Mucosa of stomach (tissue), 1 donor: ENCODE results near the gene CFAP161.
"Not testable (repeated sequence)": the region's sequence is repeated elsewhere in the genome, so short reads cannot be mapped to it uniquely, and the experiment has no call there.

Source experiments
- H3K27me3 ChIP-seq: one replicate; pipeline ENCODE4 v1.7.0; 2013; ENCODE audit warnings: mild to moderate bottlenecking, low read length; ENCODE audit not compliant: control insufficient read depth, insufficient read depth
- H3K36me3 ChIP-seq: one replicate; pipeline ENCODE4 v1.7.0; 2013; ENCODE audit warnings: low read length; ENCODE audit not compliant: control insufficient read depth, insufficient read depth
- H3K4me1 ChIP-seq: one replicate; pipeline ENCODE4 v1.7.0; 2013; ENCODE audit warnings: mild to moderate bottlenecking, low read length; ENCODE audit not compliant: control insufficient read depth, insufficient read depth
- H3K4me3 ChIP-seq: one replicate; pipeline ENCODE4 v1.7.0; 2013; ENCODE audit warnings: low read length
- H3K9ac ChIP-seq: one replicate; pipeline ENCODE4 v1.7.0; 2013; ENCODE audit warnings: mild to moderate bottlenecking, low read length, moderate library complexity
- H3K9me3 ChIP-seq: one replicate; pipeline ENCODE4 v1.7.0; 2013; ENCODE audit warnings: mild to moderate bottlenecking, low read length, moderate library complexity; ENCODE audit not compliant: control insufficient read depth
- donor health status: Pancreatic carcinoma.

The CFAP161 gene

DNA sequence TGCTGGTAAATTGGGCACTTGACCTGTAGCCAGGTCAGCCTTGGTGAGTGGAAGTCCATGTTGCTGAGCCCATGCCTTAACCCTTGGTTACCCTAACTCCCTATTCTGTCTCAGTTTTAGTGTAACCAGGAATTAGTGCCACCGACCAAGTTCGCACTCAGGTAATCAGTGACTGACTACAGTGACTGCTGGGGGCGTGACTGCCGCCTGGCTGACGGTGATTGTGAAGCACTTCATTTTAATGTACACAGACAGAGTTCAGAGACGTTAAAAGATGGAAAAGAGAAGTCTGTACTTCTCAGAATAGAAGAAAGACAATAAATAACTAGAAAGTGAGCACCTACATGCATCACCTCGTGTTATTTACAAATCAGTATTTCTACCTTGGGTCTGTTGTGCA is 17.3 kb downstream of the CFAP161 start:
- H3K9me3 ChIP-seq = no peaks in the 10 kb centered on the region
- H3K9ac ChIP-seq = no peak overlapping the region
- no peaks in the 10 kb centered on the region for H3K36me3 ChIP-seq
- no peak overlapping the region for H3K4me3 ChIP-seq
- no peaks in the 10 kb centered on the region for H3K27me3 ChIP-seq
- no peaks in the 10 kb centered on the region for H3K4me1 ChIP-seq

DNA sequence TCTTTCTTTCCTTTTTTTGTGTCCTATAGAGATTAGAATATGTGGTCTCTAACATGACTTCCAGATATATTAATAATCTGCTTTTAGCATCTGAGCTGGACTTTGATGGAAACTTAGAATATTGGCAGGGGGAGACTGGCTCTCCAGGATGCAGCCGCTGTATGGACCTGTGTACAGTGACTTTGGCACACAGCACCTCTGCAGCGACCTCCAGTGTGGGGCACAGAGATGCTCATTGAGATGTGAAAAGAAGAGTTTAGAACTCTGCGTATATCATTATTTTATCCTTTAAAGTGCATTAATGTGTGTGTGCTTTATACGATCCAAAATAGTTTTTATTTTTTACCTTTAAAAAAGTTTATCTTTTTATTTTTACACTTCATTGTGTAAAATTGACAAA is 18.3 kb downstream of the CFAP161 start:
- Histone ChIP-seq H3K36me3 (no peaks in the 10 kb centered on the region), H3K9me3 (no peaks in the 10 kb centered on the region), H3K4me3 (no peak overlapping the region)

DNA sequence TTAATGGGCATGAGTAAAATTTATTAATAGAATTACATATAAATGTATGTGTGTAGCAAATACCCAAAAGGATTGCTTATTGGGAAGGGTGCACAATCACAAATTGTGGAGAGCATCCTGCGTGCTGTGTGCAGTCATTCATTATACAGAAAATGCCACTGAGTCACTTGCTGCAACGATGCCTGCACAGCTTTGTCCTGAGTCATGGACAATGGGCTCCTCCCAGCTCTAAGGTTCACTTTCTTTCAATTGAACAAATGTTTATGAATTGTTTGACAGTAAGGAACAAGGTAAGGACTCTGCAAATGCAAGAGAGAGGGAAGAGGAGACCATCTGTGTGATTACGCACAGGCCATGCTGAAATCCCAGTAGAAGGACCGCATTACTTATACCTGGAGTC is 18.7 kb downstream of the CFAP161 start:
- Histone ChIP-seq H3K36me3 (no peaks in the 10 kb centered on the region), H3K4me3 (no peak overlapping the region), H3K4me1 (no peaks in the 10 kb centered on the region), H3K9ac (no peak overlapping the region), H3K27me3 (no peaks in the 10 kb centered on the region), H3K9me3 (no peaks in the 10 kb centered on the region)

More for the DNA sequence above, 18.3 kb downstream of the CFAP161 start:
- Histone ChIP-seq H3K27me3 (no peaks in the 10 kb centered on the region), H3K4me1 (no peaks in the 10 kb centered on the region), H3K9ac (no peak overlapping the region)

- H3K4me3 ChIP-seq = no peak overlapping the region
- H3K9ac ChIP-seq = no peak overlapping the region
- H3K27me3 ChIP-seq = no peaks in the 10 kb centered on the region
- H3K36me3 ChIP-seq = no peaks in the 10 kb centered on the region
- H3K9me3 ChIP-seq = no peaks in the 10 kb centered on the region
- H3K4me1 ChIP-seq = peaks cover 4% of the 10 kb centered on the region
These were observed 21.5 kb downstream of the CFAP161 start for GRCh38 chr15:81155375-81156218.

DNA sequence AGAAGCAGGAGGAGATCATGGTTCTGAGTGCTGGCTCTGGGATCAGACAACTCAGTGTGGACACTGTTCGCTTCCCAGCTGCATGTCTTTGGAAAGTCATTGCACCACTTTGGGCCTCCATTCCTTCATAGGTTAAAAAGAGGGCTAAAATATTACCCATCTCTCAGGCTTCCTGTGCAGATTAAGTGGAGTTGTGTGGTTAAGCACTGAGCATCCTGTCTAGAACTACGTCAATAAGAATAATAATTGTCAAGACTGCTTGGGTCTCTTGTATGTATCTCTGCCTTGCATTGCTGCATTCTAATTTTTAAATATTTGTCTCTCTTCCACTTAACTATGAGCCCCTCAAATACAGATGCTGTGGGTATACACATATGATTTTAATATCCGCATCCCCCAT is 22.3 kb downstream of the CFAP161 start:
- H3K4me1 ChIP-seq = peaks cover 10% of the 10 kb centered on the region
- H3K9ac ChIP-seq = no peak overlapping the region
- H3K4me3 ChIP-seq = no peak overlapping the region
- no peaks in the 10 kb centered on the region for H3K36me3 ChIP-seq
- H3K9me3 ChIP-seq = no peaks in the 10 kb centered on the region
- no peaks in the 10 kb centered on the region for H3K27me3 ChIP-seq

DNA sequence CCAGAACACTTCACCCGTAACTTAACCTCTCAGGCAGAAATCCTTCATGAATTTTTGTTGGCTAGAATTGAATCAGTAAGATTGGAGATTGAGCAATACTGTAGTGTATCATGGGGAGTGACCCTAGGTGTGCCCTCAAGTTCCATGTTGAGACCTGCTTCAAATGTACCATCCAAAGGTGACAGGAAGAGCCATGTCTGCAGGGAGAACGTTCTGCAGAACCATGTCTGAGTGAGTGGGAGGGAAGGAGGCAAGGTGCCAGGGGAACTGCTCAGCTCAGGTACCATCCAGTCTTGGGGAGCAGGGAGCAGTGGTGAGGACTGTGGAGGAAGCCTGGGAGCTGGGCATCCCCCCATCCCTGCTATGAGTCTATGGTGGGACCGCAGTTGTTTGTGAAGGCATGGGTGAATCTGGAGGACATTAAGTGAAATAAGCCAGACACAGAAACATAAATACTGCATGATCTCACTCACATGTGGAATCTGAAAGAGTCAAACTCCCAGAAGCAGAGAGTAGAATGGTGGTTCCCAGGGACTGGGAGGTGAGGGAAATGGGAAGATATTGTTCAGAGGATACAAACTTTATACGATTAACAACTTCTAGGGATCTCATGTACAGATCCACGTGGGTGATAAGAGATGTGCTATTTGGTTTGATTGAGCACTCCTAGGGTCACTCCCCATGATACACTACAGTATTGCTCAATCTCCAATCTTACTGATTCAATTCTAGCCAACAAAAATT is 23.3 kb downstream of the CFAP161 start:
- Histone ChIP-seq H3K4me1 (peaks cover 10% of the 10 kb centered on the region), H3K9ac (no peak overlapping the region), H3K9me3 (no peaks in the 10 kb centered on the region), H3K36me3 (no peaks in the 10 kb centered on the region), H3K27me3 (no peaks in the 10 kb centered on the region), H3K4me3 (no peak overlapping the region)

- no peak overlapping the region for H3K4me3 ChIP-seq
- peaks cover 10% of the 10 kb centered on the region for H3K4me1 ChIP-seq
- no peaks in the 10 kb centered on the region for H3K9me3 ChIP-seq
- H3K36me3 ChIP-seq = no peaks in the 10 kb centered on the region
- no peak overlapping the region for H3K9ac ChIP-seq
- H3K27me3 ChIP-seq = no peaks in the 10 kb centered on the region
These were observed 23.8 kb downstream of the CFAP161 start for GRCh38 chr15:81157939-81158223.

- H3K27me3 ChIP-seq, H3K36me3 ChIP-seq, H3K9me3 ChIP-seq, H3K9ac ChIP-seq, H3K4me3 ChIP-seq: not testable (repeated sequence)
- peaks cover 10% of the 10 kb centered on the region for H3K4me1 ChIP-seq
These were observed 24.5 kb downstream of the CFAP161 start for GRCh38 chr15:81158561-81158960.

DNA sequence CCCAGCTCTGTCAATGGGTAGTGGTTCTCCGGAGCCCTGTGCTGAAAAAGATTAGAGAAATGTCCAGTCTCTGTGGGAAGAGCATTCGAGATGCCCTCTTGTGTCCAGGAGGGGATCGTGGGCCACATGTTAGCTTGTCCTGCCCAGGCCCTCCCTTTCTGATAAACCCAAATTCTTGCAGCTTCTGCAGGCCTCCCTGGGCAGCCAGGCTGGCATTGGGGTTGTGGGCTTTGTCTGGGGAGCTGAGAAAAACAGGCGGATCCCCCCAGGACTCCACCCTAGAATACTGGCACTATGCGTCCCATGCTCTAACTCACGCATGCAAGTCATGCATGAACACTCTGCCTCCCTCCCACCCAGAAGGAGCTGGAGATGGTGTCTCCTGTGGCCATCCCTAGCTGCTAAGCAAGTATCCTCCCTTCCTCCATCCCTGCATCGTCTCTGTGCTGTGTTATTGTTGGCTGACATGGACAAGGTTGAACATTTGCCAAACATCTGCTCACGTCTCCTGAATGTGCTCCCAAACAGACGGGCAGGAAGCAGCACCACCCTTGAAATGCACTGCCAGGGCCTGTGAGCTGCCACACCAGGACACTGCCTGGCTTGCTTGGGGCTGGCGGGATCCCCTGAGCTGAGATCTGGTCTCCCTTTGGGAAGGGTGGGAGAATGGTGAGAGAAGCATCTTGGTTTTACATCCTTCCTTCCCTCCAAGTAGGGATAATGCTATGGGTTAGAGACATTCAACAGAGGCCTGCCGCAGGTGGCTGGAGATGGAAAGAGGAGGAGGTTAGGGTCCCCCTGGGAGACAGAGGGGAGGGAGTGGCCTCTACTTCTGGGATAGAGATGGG is 26.5 kb downstream of the CFAP161 start:
- Histone ChIP-seq H3K4me3 (no peak overlapping the region), H3K4me1 (peaks cover 24% of the 10 kb centered on the region), H3K36me3 (no peaks in the 10 kb centered on the region), H3K9ac (no peak overlapping the region), H3K9me3 (no peaks in the 10 kb centered on the region), H3K27me3 (no peaks in the 10 kb centered on the region)

DNA sequence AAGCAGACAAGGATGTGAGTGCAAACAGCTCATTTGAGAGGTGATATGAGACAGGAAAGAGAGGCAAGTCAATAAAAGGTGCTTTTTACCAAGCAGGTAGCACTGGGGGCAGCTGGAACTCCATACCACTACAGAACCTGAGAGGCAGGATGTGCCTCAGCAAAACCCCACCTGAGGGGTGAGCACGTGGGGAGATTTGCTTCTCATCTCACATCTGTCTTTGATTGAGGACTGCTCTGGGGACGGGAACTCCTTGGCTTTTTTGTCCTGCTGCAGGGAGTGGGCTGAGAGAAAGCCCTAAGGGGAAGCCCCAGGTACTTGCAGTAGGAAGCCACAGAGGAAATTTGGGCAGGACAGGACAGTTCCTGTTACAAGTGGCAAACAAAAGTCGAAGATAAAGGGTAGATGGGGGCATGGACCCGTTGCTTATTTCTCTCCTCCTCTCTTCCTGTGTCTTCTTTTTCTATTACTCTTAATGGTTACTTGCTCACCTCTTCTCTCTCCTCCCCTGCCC is 27.1 kb downstream of the CFAP161 start:
- Histone ChIP-seq H3K36me3 (no peaks in the 10 kb centered on the region), H3K27me3 (no peaks in the 10 kb centered on the region), H3K4me1 (peaks cover 24% of the 10 kb centered on the region), H3K9ac (no peak overlapping the region), H3K4me3 (no peak overlapping the region), H3K9me3 (no peaks in the 10 kb centered on the region)

DNA sequence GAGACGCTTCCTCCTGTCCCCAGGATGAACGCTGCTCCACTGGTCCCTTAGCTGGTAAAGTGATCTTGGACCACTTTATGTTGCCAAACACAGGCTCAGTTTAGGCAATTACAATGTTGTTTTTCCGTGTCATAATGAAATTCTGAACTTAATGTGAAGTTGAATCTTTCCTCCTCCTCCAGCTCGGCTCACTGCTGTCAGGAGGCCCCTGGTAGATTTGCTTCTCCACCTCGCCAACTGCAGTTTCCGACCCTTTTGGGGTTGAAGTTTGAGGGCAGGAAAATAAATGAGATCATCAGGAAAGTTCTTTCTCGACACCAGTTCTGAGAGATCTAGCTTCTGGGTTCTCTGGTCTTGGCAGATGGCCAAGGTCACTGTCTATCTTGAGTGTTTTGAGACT is 27.8 kb downstream of the CFAP161 start:
- no peaks in the 10 kb centered on the region for H3K36me3 ChIP-seq
- H3K9me3 ChIP-seq = no peaks in the 10 kb centered on the region
- H3K27me3 ChIP-seq = no peaks in the 10 kb centered on the region
- no peak overlapping the region for H3K9ac ChIP-seq
- H3K4me1 ChIP-seq = peaks cover 24% of the 10 kb centered on the region
- no peak overlapping the region for H3K4me3 ChIP-seq
